ENCODE data around the gene UNC5CL.
A peak's percentile ranks its signal among the peaks of the same experiment; 100 is the strongest.

Gene UNC5CL

DNA sequence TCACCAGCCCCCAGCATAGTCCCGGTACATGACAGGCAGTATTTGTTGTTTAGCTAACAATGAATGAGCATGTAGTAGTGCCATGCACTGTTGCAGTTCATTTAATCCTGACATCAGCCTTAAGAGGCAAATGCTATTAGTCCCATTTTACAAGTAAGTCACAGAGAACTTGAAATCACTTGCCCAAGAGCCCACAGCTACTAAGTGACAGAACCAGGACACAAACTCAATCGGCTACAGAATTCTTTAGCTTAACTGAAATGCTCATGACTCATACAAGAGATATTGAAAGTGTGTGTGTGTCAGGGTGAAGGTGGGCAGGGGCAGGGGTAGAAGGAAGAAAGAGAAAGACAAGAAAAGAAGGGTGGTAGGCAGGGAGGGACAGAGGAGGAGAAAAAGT is 52.7 kb downstream of the UNC5CL start:
- no peaks in the 10 kb centered on the region for H3K4me1 Mint-ChIP-seq
- no peak overlapping the region for H3K27ac Mint-ChIP-seq

GRCh38 chr6:40983752-40984151 is 55.3 kb downstream of the UNC5CL start:
- no peaks in the 10 kb centered on the region for H3K9me3 Mint-ChIP-seq
- peaks cover 75% of the 10 kb centered on the region for H3K27me3 Mint-ChIP-seq
- no peak for ATAC-seq
- H3K4me3 Mint-ChIP-seq: no peak overlapping the region
- H3K4me1 Mint-ChIP-seq: no peaks in the 10 kb centered on the region
- H3K27ac Mint-ChIP-seq: no peak overlapping the region
- H3K36me3 Mint-ChIP-seq: no peaks in the 10 kb centered on the region

More for the DNA sequence above, 52.7 kb downstream of the UNC5CL start:
- H3K9me3 Mint-ChIP-seq: no peaks in the 10 kb centered on the region
- ATAC-seq: no peak
- H3K27me3 Mint-ChIP-seq: peaks cover 49% of the 10 kb centered on the region
- H3K36me3 Mint-ChIP-seq: no peaks in the 10 kb centered on the region
- H3K4me3 Mint-ChIP-seq: no peak overlapping the region

- no peaks in the 10 kb centered on the region for H3K4me1 Mint-ChIP-seq
- H3K4me3 Mint-ChIP-seq: no peak overlapping the region
- H3K27me3 Mint-ChIP-seq: peaks cover 79% of the 10 kb centered on the region
- no peak overlapping the region for H3K27ac Mint-ChIP-seq
- ATAC-seq: no peak
- H3K36me3 Mint-ChIP-seq: no peaks in the 10 kb centered on the region
- H3K9me3 Mint-ChIP-seq: no peaks in the 10 kb centered on the region
Measured at GRCh38 chr6:40982917-40983316, 56.1 kb downstream of the UNC5CL start.

- peaks cover 89% of the 10 kb centered on the region for H3K27me3 Mint-ChIP-seq
- no peaks in the 10 kb centered on the region for H3K4me1 Mint-ChIP-seq
- H3K27ac Mint-ChIP-seq: no peak overlapping the region
- no peaks in the 10 kb centered on the region for H3K36me3 Mint-ChIP-seq
- ATAC-seq: peak; percentile 39
- no peaks in the 10 kb centered on the region for H3K9me3 Mint-ChIP-seq
- H3K4me3 Mint-ChIP-seq: no peak overlapping the region
Measured at GRCh38 chr6:40978687-40979289, 60.2 kb downstream of the UNC5CL start.

DNA sequence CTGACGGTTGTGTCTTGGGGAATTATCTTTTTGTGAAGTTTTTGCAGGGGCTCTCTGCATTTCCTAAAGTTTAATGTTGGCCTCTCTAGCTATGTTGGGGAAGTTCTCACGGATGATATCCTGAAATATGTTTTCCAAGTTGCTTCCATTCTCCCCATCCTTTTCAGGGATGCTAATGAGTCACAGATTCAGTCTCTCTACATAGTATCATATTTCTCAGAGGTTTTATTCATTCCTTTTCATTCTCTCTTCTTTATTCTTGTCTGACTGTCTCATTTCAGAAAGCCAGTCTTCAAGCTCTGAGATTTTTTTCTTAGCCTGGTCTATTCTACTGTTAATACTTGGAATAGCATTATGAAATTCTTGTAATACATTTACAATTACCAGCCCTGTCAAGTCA is 61.3 kb downstream of the UNC5CL start:
- H3K27me3 Mint-ChIP-seq: peaks cover 84% of the 10 kb centered on the region
- no peak overlapping the region for H3K4me3 Mint-ChIP-seq
- H3K4me1 Mint-ChIP-seq: no peaks in the 10 kb centered on the region
- no peak for ATAC-seq
- H3K27ac Mint-ChIP-seq: no peak overlapping the region
- H3K36me3 Mint-ChIP-seq: no peaks in the 10 kb centered on the region
- H3K9me3 Mint-ChIP-seq: peaks cover 3% of the 10 kb centered on the region

DNA sequence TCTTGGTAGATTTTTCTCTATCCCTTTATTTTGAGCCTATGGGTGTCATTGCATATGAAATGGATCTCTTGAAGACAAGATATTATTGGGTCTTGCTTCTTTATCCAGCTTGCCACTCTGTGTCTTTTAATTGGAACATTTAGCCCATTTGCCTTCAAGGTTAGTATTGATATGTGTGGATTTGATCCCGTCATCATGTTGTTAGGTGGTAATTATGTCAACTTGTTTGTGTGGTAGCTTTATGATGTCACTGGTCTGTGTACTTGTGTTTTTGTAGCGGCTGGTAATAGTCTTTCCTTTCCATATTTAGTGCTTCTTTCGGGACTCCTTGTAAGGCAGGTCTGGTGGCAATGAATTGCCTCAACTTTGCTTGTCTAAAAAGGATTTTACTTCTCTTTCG is 61.9 kb downstream of the UNC5CL start:
- Mint-ChIP-seq H3K9me3 (peaks cover 3% of the 10 kb centered on the region), H3K4me1 (no peaks in the 10 kb centered on the region), H3K36me3 (no peaks in the 10 kb centered on the region), H3K27ac (no peak overlapping the region), H3K27me3 (peaks cover 79% of the 10 kb centered on the region), H3K4me3 (no peak overlapping the region)
- no peak for ATAC-seq
